HG03196 (cell line): ENCODE measurements around the gene LHPP.

Source experiments
- ATAC-seq: cut with Tn5 transposase; IDR thresholded peaks from one replicate; pipeline ENCODE4 v1.9.1; 2021; ENCODE audit not compliant: unreplicated experiment

The LHPP gene

GRCh38 chr10:124469956-124470484 lies 8.4 kb downstream of the LHPP start:
- no peak for ATAC-seq

DNA sequence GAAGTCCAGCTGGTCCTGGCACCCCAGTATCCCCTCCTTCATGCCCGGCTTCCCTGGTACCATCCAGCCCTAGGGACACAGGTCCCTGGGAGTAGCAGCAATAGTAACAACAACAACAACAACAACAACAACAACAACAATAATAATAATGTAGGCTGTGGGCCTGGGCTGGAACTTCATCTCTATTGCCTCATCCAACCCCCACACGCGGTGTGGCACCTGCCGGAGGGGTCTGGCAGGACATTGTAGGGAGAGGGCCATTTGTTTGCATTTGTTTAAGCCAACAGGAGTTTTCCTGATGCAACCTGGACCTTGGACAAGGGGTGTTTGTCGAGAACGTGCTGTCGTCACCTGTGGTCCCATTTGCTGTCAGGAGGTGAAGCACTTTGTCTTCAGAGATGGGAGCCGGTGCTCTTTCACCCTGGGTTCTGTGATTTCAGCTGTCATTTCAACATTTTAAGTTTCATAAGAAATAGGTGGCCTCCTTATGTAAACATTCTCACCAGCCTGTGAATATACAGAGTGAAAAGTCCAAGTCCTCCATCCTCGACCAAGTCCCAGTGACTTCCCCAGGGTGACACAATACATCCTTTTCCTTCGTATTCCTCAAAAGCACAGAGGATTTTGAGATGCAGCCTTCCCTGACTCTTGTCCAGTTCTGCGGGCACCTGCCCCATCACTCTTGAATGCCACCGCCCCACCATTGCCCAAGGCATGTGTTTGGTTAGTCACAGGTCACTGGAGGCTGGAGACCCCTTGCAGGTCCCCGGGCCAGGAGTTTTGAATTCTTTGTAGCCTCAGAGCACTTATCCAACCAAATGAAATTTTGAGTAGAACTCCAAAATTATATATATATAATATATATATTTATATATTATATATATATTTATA lies 9.2 kb downstream of the LHPP start:
- no peak for ATAC-seq

DNA sequence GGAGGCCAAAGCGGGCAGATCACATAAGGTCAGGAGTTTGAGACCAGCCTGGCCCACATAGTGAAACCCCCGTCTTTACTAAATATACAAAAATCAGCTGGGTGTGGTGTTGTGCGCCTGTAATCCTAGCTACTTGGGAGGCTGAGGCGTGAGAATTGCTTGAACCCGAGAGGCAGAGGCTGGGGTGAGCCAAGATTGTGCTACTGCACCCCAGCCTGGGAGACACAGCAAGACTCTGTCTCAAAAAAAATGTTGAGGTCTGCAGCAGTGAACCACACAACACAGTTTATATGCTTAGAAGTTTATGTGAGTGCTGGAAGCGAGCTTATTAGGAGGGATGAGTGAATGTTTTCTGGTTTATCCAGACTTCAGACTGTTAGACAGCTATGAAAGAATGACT lies 10.4 kb downstream of the LHPP start:
- ATAC-seq = no peak

DNA sequence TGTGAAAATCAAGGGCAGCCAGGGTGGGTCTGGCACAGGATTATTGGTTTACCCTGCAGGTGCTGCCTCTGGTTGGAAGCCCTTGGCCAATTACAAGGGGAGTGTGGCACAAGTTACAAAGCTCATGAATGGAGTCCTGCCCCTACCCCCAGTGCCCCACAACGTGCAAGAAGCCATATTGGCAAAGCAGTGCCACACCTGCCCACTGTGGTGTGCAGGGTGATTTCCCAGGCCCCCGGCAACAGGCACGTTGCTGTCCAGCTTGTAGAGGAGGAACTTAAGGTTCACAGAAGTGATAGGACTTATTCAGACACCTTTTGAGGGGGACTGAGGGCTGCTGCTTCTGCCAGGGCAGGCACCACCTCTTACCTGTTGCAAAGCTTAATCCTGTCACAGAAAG lies 11.4 kb downstream of the LHPP start:
- no peak for ATAC-seq

GRCh38 chr10:124474514-124475070 lies 13.0 kb downstream of the LHPP start:
- no peak for ATAC-seq

GRCh38 chr10:124476043-124476725 lies 14.6 kb downstream of the LHPP start:
- no peak for ATAC-seq

GRCh38 chr10:124477614-124478363 lies 16.2 kb downstream of the LHPP start:
- ATAC-seq = no peak

GRCh38 chr10:124478515-124478914 lies 16.9 kb downstream of the LHPP start:
- no peak for ATAC-seq

GRCh38 chr10:124480860-124481259 lies 19.2 kb downstream of the LHPP start:
- ATAC-seq = no peak

GRCh38 chr10:124481717-124482116 lies 20.1 kb downstream of the LHPP start:
- no peak for ATAC-seq

DNA sequence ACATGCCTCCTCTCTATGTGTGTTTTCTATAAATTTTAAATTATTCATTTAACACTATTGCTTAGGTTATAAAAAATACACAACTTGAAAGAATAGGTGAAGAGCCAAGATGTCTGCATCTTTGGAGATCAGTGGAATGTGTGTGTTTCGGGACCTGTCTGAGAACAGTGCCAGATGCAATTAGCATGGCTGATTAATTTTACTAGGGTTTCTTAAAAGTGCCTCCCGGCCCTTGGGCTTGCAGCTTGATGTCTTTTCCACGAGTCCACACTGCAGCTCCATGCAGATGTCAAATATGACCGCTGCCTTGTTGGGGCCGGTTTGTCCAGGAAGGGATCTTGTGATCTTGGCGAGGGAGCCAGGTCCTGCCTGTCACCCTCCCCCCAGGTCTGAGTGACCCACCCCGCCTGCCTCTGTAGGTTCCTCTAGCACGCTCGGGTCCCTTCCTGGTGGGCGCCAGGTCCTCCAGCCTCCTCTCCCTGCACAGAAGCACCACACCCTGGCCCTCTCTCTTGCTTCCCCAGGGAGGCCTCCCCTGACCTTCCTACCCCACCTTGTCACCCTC lies 20.7 kb downstream of the LHPP start:
- no peak for ATAC-seq

DNA sequence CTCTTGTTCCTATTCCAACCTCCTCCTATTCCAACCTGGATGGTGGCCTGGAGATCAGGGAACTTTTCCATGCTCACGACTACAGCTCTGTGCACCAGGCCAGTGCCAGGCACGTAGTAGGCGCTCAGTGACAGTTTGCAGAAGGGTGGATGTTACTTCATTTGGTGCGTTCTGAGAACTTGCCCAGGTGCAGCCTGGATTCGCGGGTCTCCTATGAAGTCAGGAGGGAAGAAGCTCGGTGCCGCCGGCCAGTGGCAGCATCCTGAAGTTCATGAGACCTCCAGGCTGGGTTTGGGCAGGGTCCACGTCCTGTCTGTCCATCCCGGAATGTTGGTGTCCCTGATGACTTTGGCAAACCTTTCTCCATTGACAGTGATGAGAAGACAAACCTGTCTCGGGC lies 21.3 kb downstream of the LHPP start:
- no peak for ATAC-seq

- ATAC-seq = no peak
Measured at GRCh38 chr10:124484031-124484430, 22.4 kb downstream of the LHPP start.

GRCh38 chr10:124484661-124485060 lies 23.0 kb downstream of the LHPP start:
- ATAC-seq = no peak

GRCh38 chr10:124486635-124487034 lies 25.0 kb downstream of the LHPP start:
- no peak for ATAC-seq

DNA sequence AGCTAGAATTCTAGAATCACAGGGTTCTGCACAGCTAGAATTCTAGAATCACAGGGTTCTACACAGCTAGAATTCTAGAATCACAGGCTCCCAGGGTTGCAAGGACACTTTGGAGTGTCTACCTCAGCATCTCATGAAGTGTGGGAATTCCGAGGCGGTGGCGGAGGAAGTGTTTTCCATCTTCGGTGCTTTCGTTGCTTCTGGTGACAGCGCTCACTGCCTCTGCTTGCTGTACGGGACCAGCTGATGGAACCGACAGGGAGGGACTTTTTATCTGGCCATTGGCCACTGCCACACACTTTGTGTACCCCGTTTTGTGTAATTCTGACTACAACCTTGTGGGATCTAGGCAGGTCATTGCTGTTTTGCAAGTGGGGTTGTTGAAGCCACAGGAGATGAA lies 29.5 kb downstream of the LHPP start:
- ATAC-seq = no peak

GRCh38 chr10:124492266-124492665 lies 30.6 kb downstream of the LHPP start:
- ATAC-seq = no peak

DNA sequence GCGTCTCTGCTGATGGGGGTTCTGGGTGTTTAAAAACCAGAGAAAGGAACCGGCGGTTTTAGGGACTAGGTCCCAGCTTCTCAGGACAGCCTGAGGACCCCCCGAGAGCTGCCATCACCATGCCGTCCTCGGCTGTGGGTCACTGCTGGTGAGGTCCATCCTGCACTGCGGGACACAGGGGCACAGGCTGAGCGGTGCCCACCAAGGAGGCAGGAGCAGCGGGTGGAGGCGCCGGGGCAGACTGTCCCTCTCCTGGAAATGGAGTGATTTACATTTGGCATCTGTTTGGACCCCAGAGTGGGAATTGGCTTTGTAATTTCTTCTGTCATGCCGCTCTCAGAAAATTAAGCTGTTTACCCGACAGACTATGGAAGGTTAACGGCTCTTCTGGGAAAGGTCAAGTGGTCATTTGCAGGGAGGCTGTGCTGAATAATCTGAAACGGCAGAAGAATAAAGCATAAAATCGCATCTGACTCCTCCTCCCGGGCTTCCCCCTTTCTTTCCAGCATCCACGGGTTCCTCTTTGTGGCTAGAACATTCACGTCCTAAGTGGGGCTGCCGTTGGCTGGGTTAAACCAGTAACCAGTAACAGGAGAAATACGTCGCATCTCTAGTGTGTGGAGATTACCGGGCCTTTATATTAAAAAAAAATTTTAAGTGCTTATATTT lies 31.7 kb downstream of the LHPP start:
- ATAC-seq = no peak

- no peak for ATAC-seq
Measured at GRCh38 chr10:124494046-124494807, 32.6 kb downstream of the LHPP start.

- ATAC-seq = no peak
Measured at GRCh38 chr10:124495162-124495561, 33.5 kb downstream of the LHPP start.
